GM12872 (cell line): ENCODE measurements around the gene NCK2.

ENCODE experiments used
- CTCF ChIP-seq: IDR thresholded peaks from 3 replicates; pipeline ENCODE4 v1.5.1; 2011; ENCODE audit warnings: low read depth, mild to moderate bottlenecking, low read length, moderate library complexity; ENCODE audit not compliant: insufficient read depth

Gene NCK2

GRCh38 chr2:105737980-105738657, 6.6 kb upstream of the NCK2 start:
- no peak for TF ChIP-seq CTCF

GRCh38 chr2:105738658-105739241, 6.0 kb upstream of the NCK2 start:
- no peak for TF ChIP-seq CTCF

- no peak for TF ChIP-seq CTCF
Observed at GRCh38 chr2:105739426-105739825, 5.3 kb upstream of the NCK2 start.

GRCh38 chr2:105739944-105740530, 4.7 kb upstream of the NCK2 start:
- TF ChIP-seq CTCF, result no peak

- TF ChIP-seq CTCF, result no peak
Observed at GRCh38 chr2:105741174-105741573, 3.5 kb upstream of the NCK2 start.

GRCh38 chr2:105741617-105742016, 3.1 kb upstream of the NCK2 start:
- TF ChIP-seq CTCF, result no peak

- TF ChIP-seq CTCF, result no peak
Observed at GRCh38 chr2:105744091-105744908, 412 bp upstream of the NCK2 start.
